ENCODE measurements around the gene HOXB6.

DNA sequence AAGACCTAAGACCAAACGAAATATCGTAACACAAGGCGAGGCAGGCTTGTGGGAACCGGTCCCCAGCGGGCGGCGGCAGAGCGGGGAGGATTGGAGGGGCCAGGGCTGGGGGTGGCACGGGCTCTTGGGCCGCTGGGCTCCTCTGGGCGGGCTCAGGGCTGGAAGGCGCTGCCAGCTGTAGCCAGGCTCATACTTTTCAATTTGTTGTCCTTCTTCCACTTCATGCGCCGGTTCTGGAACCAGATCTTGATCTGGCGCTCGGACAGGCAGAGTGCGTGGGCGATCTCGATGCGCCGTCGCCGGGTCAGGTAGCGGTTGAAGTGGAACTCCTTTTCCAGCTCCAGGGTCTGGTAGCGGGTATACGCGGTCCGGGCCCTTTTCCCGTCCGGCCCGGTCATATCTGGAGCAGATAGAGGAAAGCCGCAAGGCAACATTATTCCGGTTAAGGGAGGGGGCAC is 12.7 kb downstream of the HOXB6 start:
- TF ChIP-seq POLR2A (IDR thresholded peaks at IDR 0.05) = no peak
- TF ChIP-seq, protein P1, sequence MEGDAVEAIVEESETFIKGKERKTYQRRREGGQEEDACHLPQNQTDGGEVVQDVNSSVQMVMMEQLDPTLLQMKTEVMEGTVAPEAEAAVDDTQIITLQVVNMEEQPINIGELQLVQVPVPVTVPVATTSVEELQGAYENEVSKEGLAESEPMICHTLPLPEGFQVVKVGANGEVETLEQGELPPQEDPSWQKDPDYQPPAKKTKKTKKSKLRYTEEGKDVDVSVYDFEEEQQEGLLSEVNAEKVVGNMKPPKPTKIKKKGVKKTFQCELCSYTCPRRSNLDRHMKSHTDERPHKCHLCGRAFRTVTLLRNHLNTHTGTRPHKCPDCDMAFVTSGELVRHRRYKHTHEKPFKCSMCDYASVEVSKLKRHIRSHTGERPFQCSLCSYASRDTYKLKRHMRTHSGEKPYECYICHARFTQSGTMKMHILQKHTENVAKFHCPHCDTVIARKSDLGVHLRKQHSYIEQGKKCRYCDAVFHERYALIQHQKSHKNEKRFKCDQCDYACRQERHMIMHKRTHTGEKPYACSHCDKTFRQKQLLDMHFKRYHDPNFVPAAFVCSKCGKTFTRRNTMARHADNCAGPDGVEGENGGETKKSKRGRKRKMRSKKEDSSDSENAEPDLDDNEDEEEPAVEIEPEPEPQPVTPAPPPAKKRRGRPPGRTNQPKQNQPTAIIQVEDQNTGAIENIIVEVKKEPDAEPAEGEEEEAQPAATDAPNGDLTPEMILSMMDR (IDR thresholded peaks at IDR 0.05) = no peak
- no peak for TF ChIP-seq EP300 (IDR thresholded peaks at IDR 0.05)
- TF ChIP-seq POLR2AphosphoS5 (IDR thresholded peaks at IDR 0.05) = no peak

Data from upper lobe of left lung (tissue), 4 donors.